ENCODE data around the gene ITGAV.

Gene ITGAV

GRCh38 chr2:186709529-186710450 lies 119.9 kb downstream of the ITGAV start:
- no peak overlapping the region for H3K4me3 ChIP-seq (ENCODE audit: low read depth, low read length)
- in situ Hi-C loops (cut with HindIII; ENCODE audit: low sequenced_read_pairs), result no loop called here
- DNase-seq (ENCODE audit: low read depth), result no peak

GRCh38 chr2:186713691-186714090 lies 123.8 kb downstream of the ITGAV start:
- no peak for DNase-seq (ENCODE audit: low read depth)
- no peak overlapping the region for H3K4me3 ChIP-seq (ENCODE audit: low read depth, low read length)
- in situ Hi-C loops (cut with HindIII; ENCODE audit: low sequenced_read_pairs), result no loop called here
- no peak for TF ChIP-seq CTCF (IDR thresholded peaks at IDR 0.05; ENCODE audit: low read depth, low read length, missing control alignments)

More at GRCh38 chr2:186709529-186710450, 119.9 kb downstream of the ITGAV start:
- TF ChIP-seq CTCF (IDR thresholded peaks at IDR 0.05; ENCODE audit: low read depth, low read length, missing control alignments), result no peak

GRCh38 chr2:186714611-186715010 lies 124.8 kb downstream of the ITGAV start:
- no peak overlapping the region for H3K4me3 ChIP-seq (ENCODE audit: low read depth, low read length)
- DNase-seq (ENCODE audit: low read depth), result no peak
- no peak for TF ChIP-seq CTCF (IDR thresholded peaks at IDR 0.05; ENCODE audit: low read depth, low read length, missing control alignments)
- in situ Hi-C loops (cut with HindIII; ENCODE audit: low sequenced_read_pairs), result no loop called here

GRCh38 chr2:186716004-186716403 lies 126.1 kb downstream of the ITGAV start:
- TF ChIP-seq CTCF (IDR thresholded peaks at IDR 0.05; ENCODE audit: low read depth, low read length, missing control alignments), result no peak
- in situ Hi-C loops (cut with HindIII; ENCODE audit: low sequenced_read_pairs), result no loop called here
- no peak overlapping the region for H3K4me3 ChIP-seq (ENCODE audit: low read depth, low read length)
- DNase-seq (ENCODE audit: low read depth), result no peak

GRCh38 chr2:186716899-186717298 lies 127.0 kb downstream of the ITGAV start:
- in situ Hi-C loops (cut with HindIII; ENCODE audit: low sequenced_read_pairs), result no loop called here
- H3K4me3 ChIP-seq (ENCODE audit: low read depth, low read length), result no peak overlapping the region
- TF ChIP-seq CTCF (IDR thresholded peaks at IDR 0.05; ENCODE audit: low read depth, low read length, missing control alignments), result no peak
- no peak for DNase-seq (ENCODE audit: low read depth)

- in situ Hi-C loops (cut with HindIII; ENCODE audit: low sequenced_read_pairs), result no loop called here
- H3K4me3 ChIP-seq (ENCODE audit: low read depth, low read length), result no peak overlapping the region
- no peak for TF ChIP-seq CTCF (IDR thresholded peaks at IDR 0.05; ENCODE audit: low read depth, low read length, missing control alignments)
- no peak for DNase-seq (ENCODE audit: low read depth)
Observed at GRCh38 chr2:186717320-186718007, 127.6 kb downstream of the ITGAV start.

Data from astrocyte of the cerebellum (primary cell).